H1 (cell line): ENCODE data around the gene ZBTB37. TPM values are rescaled to one million over a fixed set of nuclear protein-coding genes. Genes with fewer than 3 reads are reported as not detected.

Experiments used
- CTCF ChIA-PET: fragments of 300-600 bp; sonication (Branson Sonifier 250); formaldehyde crosslinking; loops from one replicate; lab custom pipeline; 2021; ENCODE audit not compliant: partially characterized antibody; lab: Charles Lee
- POLR2A ChIA-PET: fragments of 300-600 bp; sonication (Branson Sonifier 250); formaldehyde crosslinking; loops from one replicate; lab custom pipeline; 2021; ENCODE audit warnings: inconsistent platforms; ENCODE audit not compliant: partially characterized antibody; lab: Charles Lee
- DNase-seq, 2 experiments: peaks; one replicate each; pipeline versions ENCODE4 v3.0.0 to v3.0.0-alpha.2; 2010 to 2022; ENCODE audit warnings: low spot score in 2 of 2, low read depth in 1 of 2, mixed read lengths in 1 of 2
- FAIRE-seq: peaks from 2 replicates; lab custom pipeline; 2011; peaks lifted over from hg19 to GRCh38; lab: Jason Lieb, UNC
- H2AFZ ChIP-seq: 2 replicates; pipeline ENCODE4 v1.8.1; 2012; ENCODE audit warnings: low read length, inconsistent platforms
- H2AK5ac ChIP-seq: 2 replicates; pipeline ENCODE4 v1.6.1; 2013; ENCODE audit warnings: low read depth, low read length
- H2BK120ac ChIP-seq: replicated peaks from 2 replicates; pipeline ENCODE3; 2013; ENCODE audit warnings: low read depth, low read length, inconsistent platforms
- H2BK12ac ChIP-seq: 2 replicates; pipeline ENCODE4 v1.6.1; 2013; ENCODE audit warnings: low read depth, low read length
- H2BK15ac ChIP-seq: 2 replicates; pipeline ENCODE4 v1.6.1; 2013; ENCODE audit warnings: low read length
- H2BK20ac ChIP-seq: 2 replicates; pipeline ENCODE4 v1.6.1; 2013; ENCODE audit warnings: low read length
- H2BK5ac ChIP-seq: 2 replicates; pipeline ENCODE4 v1.6.1; 2013; ENCODE audit warnings: low read depth, low read length
- H3K14ac ChIP-seq: 2 replicates; pipeline ENCODE4 v1.6.1; 2013; ENCODE audit warnings: inconsistent platforms; ENCODE audit not compliant: insufficient read length
- H3K18ac ChIP-seq: 2 replicates; pipeline ENCODE4 v1.6.1; 2013; ENCODE audit warnings: low read length; ENCODE audit errors: extremely low read depth
- H3K23ac ChIP-seq: 2 replicates; pipeline ENCODE4 v1.6.1; 2013; ENCODE audit warnings: inconsistent platforms; ENCODE audit not compliant: insufficient read length
- H3K23me2 ChIP-seq: 2 replicates; pipeline ENCODE4 v1.6.1; 2013; ENCODE audit warnings: low read depth, low read length
- H3K27ac ChIP-seq: 2 replicates; pipeline ENCODE4 v1.6.1; 2011; ENCODE audit warnings: low read depth, low read length, inconsistent platforms
- H3K27me3 ChIP-seq, 4 experiments: replicated peaks in 1 of 4; 1 replicate in 1 of 4; 2 replicates in 3 of 4; pipeline versions ENCODE4 v1.6.1 to v1.8.1; 2011 to 2013; ENCODE audit warnings: low read length in 3 of 4, mild to moderate bottlenecking in 3 of 4, inconsistent platforms in 2 of 4, mixed read lengths in 2 of 4, moderate library complexity in 1 of 4; ENCODE audit not compliant: control insufficient read depth in 3 of 4, insufficient read depth in 3 of 4; ENCODE audit errors: extremely low read depth in 1 of 4
- H3K36me3 ChIP-seq, 4 experiments: 2 replicates each; pipeline versions ENCODE4 v1.6.1 to v1.8.1; 2011 to 2013; ENCODE audit warnings: mild to moderate bottlenecking in 4 of 4, low read length in 3 of 4, moderate library complexity in 2 of 4, control low read depth in 1 of 4, inconsistent platforms in 1 of 4; ENCODE audit not compliant: insufficient read depth in 4 of 4, control insufficient read depth in 2 of 4
- H3K4ac ChIP-seq: replicated peaks from 2 replicates; pipeline ENCODE3; 2013; ENCODE audit warnings: low read length, low read depth, mixed read lengths, inconsistent platforms; ENCODE audit not compliant: insufficient read length
- H3K4me1 ChIP-seq, 4 experiments: replicated peaks in 1 of 4; 1 replicate in 1 of 4; 2 replicates in 3 of 4; pipeline versions ENCODE4 v1.6.1 to v1.8.1; 2011 to 2013; ENCODE audit warnings: low read length in 3 of 4, inconsistent platforms in 2 of 4, mixed read lengths in 1 of 4; ENCODE audit not compliant: insufficient read depth in 4 of 4, control insufficient read depth in 3 of 4
- H3K4me2 ChIP-seq, 2 experiments: 2 replicates each; pipeline versions ENCODE4 v1.6.1 to v1.8.1; 2011 to 2013; ENCODE audit warnings: low read depth in 2 of 2, low read length in 2 of 2, control low read depth in 1 of 2, inconsistent platforms in 1 of 2, mild to moderate bottlenecking in 1 of 2; ENCODE audit not compliant: insufficient read depth in 1 of 2
- H3K4me3 ChIP-seq, 4 experiments: fragments of 200-600, 300-600 bp in 1 of 4; sonication (generic), shearing (Covaris generic), sonication (Bioruptor Twin) in 1 of 4; 2 replicates each; pipeline versions ENCODE4 v1.5.1 to v1.8.1; 2011 to 2016; ENCODE audit warnings: low read length in 4 of 4, low read depth in 3 of 4, control low read depth in 2 of 4, inconsistent platforms in 2 of 4, mild to moderate bottlenecking in 2 of 4, mixed read lengths in 1 of 4, moderate library complexity in 1 of 4; ENCODE audit not compliant: insufficient read depth in 2 of 4; ENCODE audit errors: extremely low read depth in 1 of 4
- H3K56ac ChIP-seq: replicated peaks from 2 replicates; pipeline ENCODE3; 2013; ENCODE audit warnings: low read depth, mild to moderate bottlenecking, mixed read lengths, low read length, inconsistent platforms; ENCODE audit not compliant: insufficient read length
- H3K79me1 ChIP-seq: 2 replicates; pipeline ENCODE4 v1.6.1; 2013; ENCODE audit warnings: low read depth, low read length, control low read depth
- H3K79me2 ChIP-seq, 2 experiments: 2 replicates each; pipeline versions ENCODE4 v1.6.1 to v1.8.1; 2012 to 2013; ENCODE audit warnings: low read length in 2 of 2, mild to moderate bottlenecking in 2 of 2, inconsistent platforms in 1 of 2; ENCODE audit not compliant: insufficient read depth in 2 of 2, control insufficient read depth in 1 of 2
- H3K9ac ChIP-seq, 4 experiments: replicated peaks in 1 of 4; 1 replicate in 1 of 4; 2 replicates in 3 of 4; pipeline versions ENCODE4 v1.6.1 to v1.8.1; 2011 to 2013; ENCODE audit warnings: low read depth in 3 of 4, low read length in 3 of 4, control low read depth in 2 of 4, mild to moderate bottlenecking in 2 of 4, moderate library complexity in 2 of 4, inconsistent platforms in 1 of 4; ENCODE audit errors: extremely low read depth in 1 of 4
- H3K9me3 ChIP-seq, 2 experiments: 2 replicates each; pipeline versions ENCODE4 v1.6.1 to v1.8.1; 2012 to 2013; ENCODE audit warnings: mild to moderate bottlenecking in 2 of 2, moderate library complexity in 2 of 2, control low read depth in 1 of 2, inconsistent platforms in 1 of 2, low read depth in 1 of 2, low read length in 1 of 2, mixed read lengths in 1 of 2; ENCODE audit not compliant: insufficient read depth in 2 of 2
- H4K20me1 ChIP-seq, 2 experiments: replicated peaks in 1 of 2; 2 replicates each; pipeline versions ENCODE3 to v1.8.1; 2011 to 2013; ENCODE audit warnings: inconsistent platforms in 2 of 2, low read length in 2 of 2, mild to moderate bottlenecking in 1 of 2; ENCODE audit not compliant: insufficient read depth in 2 of 2, control insufficient read depth in 1 of 2
- H4K5ac ChIP-seq: 2 replicates; pipeline ENCODE4 v1.6.1; 2013; ENCODE audit warnings: low read length, low read depth, mixed read lengths, inconsistent platforms; ENCODE audit not compliant: insufficient read length
- H4K8ac ChIP-seq: 2 replicates; pipeline ENCODE4 v1.8.0; 2013; ENCODE audit warnings: mild to moderate bottlenecking, moderate library complexity, low read length, inconsistent platforms; ENCODE audit not compliant: insufficient read depth; ENCODE audit errors: extremely low read depth
- H4K91ac ChIP-seq: replicated peaks from 2 replicates; pipeline ENCODE3; 2013; ENCODE audit warnings: low read length, mixed read lengths, inconsistent platforms; ENCODE audit not compliant: insufficient read length
- BACH1 ChIP-seq: IDR thresholded peaks from 2 replicates; pipeline ENCODE4 v1.6.1; 2012; ENCODE audit warnings: low read length, improper control_type of control experiment
- CBX8 ChIP-seq: fragments of 300-800, 300-1000 bp; sonication (generic); IDR thresholded peaks from 2 replicates; pipeline ENCODE4 v1.7.1; 2016; ENCODE audit warnings: low read depth, low read length, borderline replicate concordance
- CHD2 ChIP-seq: IDR thresholded peaks from 2 replicates; pipeline ENCODE4 v1.6.1; 2012; ENCODE audit warnings: low read length, improper control_type of control experiment
- JUN ChIP-seq: IDR thresholded peaks from 2 replicates; pipeline ENCODE4 v1.6.1; 2011; ENCODE audit warnings: low read depth, mild to moderate bottlenecking, improper control_type of control experiment, low read length
- POU5F1 ChIP-seq: IDR thresholded peaks from 2 replicates; pipeline ENCODE4 v1.6.1; 2011; ENCODE audit warnings: low read depth, mild to moderate bottlenecking, low read length, moderate library complexity
- SIX5 ChIP-seq: IDR thresholded peaks from 2 replicates; pipeline ENCODE4 v1.6.1; 2011; ENCODE audit warnings: mild to moderate bottlenecking, low read depth, low read length
- TBP ChIP-seq: IDR thresholded peaks from 2 replicates; pipeline ENCODE4 v1.6.1; 2011; ENCODE audit warnings: low read depth, low read length, improper control_type of control experiment
- WGBS, 2 experiments: shearing (Covaris generic) in 1 of 2; methylation state at CpG; one replicate each; pipeline versions ENCODE4 v1.1.6 to v1.1.7; 2013 to 2015; ENCODE audit warnings: low lambda C conversion rate in 2 of 2, mixed read lengths in 2 of 2, inconsistent platforms in 1 of 2, low coverage in 1 of 2, missing lambda C conversion rate in 1 of 2; ENCODE audit not compliant: insufficient replicate concordance in 2 of 2, insufficient coverage in 1 of 2, insufficient read length in 1 of 2; ENCODE audit errors: extremely low coverage in 1 of 2, missing lambda C conversion rate in 1 of 2; 5-methylcytosine and 5-hydroxymethylcytosine counted together
- polyA plus RNA-seq, 7 experiments: library from polyadenylated mRNA; depleted of rRNA in 3 of 7; stranded (reverse) in 5 of 7; unstranded in 2 of 7; fragments of >200 nt in 5 of 7; fragments of 200-250 nt in 2 of 7; gene quantifications; 1 replicate in 5 of 7; 2 replicates in 1 of 7; 4 replicates in 1 of 7; pipeline versions ENCODE4 v1.2.1 to v1.2.3, GENCODE V29; 2011 to 2013; ENCODE audit warnings: missing spikeins in 2 of 7, mixed read lengths in 2 of 7
- total RNA-seq: library from RNA; stranded (reverse); fragmentation: NEBNext Ultra II Directional; extraction: Animal tissue kit (Norgen Biotek cat#: 25700); gene quantifications from 2 replicates; pipeline ENCODE4 v1.2.1, GENCODE V29; 2021
- TF ChIP-seq, protein P1 (sequence below): IDR thresholded peaks from 2 replicates; pipeline ENCODE4 v1.6.1; 2011; ENCODE audit warnings: low read length, improper control_type of control experiment
- TF ChIP-seq, protein P2 (sequence below), 3 experiments: IDR thresholded peaks; 1 replicate in 2 of 3; 2 replicates in 1 of 3; pipeline versions ENCODE4 v1.5.1 to v1.6.1; 2011; ENCODE audit warnings: low read length in 3 of 3, mild to moderate bottlenecking in 3 of 3, inconsistent platforms in 2 of 3, low read depth in 1 of 3, moderate library complexity in 1 of 3; ENCODE audit not compliant: insufficient read depth in 1 of 3; ENCODE audit errors: control extremely low read depth in 1 of 3

ZBTB37 gene
- total and polyA plus RNA-seq, 2 of the 8 experiments (the other 6 are each of a cell fraction or from before 2014, with no cell fraction given), result 1.7 to 12.5 TPM

DNA sequence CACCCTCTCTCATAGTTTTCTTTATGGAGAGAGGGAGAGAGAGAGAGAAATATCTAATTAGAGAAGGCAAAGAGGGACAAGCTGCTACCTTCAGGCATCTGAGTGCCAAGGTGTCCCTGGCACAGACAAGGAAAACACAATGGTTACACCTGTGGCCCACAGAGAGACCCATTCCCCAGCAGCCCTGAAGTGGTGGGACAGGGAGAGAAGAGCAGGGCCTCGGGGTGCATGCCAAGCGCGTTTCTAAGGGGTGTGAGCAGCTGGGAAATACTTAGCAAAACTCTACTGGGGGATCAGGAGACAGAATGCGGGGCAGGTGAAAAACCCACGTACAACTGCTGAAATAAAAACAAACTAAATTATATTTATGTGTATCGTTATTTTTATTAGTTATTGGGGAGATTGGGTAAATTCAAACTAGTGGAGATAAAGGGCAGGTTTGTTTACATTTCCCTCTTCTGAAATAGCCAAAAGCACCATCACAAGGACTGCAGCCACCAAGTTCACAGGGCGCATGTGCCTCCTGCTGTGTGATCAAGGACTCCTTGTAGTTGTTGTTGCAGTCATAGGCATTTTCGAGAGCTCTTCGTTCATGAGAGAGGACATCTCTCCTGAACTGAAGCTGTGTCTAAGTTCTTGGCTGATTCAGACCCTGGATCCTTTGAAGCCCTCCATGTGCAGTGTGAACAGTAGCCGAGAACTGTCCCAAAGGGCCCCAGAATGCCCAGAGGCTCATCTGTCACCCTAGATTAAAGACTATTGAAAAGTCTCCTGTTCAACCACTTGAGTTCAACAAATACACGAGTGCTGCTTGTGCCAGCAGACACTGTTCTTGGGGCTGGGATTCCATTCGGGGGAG lies 49.7 kb downstream of the ZBTB37 start:
- H2AK5ac ChIP-seq, result no peak overlapping the region
- TF ChIP-seq, protein P1, sequence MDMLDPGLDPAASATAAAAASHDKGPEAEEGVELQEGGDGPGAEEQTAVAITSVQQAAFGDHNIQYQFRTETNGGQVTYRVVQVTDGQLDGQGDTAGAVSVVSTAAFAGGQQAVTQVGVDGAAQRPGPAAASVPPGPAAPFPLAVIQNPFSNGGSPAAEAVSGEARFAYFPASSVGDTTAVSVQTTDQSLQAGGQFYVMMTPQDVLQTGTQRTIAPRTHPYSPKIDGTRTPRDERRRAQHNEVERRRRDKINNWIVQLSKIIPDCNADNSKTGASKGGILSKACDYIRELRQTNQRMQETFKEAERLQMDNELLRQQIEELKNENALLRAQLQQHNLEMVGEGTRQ, result no peak
- TF ChIP-seq JUN, result no peak
- no peak for TF ChIP-seq POU5F1
- no peak for TF ChIP-seq CBX8
- no peak for TF ChIP-seq SIX5
- TF ChIP-seq BACH1, result no peak
- TF ChIP-seq TBP, result no peak
- TF ChIP-seq, protein P2, sequence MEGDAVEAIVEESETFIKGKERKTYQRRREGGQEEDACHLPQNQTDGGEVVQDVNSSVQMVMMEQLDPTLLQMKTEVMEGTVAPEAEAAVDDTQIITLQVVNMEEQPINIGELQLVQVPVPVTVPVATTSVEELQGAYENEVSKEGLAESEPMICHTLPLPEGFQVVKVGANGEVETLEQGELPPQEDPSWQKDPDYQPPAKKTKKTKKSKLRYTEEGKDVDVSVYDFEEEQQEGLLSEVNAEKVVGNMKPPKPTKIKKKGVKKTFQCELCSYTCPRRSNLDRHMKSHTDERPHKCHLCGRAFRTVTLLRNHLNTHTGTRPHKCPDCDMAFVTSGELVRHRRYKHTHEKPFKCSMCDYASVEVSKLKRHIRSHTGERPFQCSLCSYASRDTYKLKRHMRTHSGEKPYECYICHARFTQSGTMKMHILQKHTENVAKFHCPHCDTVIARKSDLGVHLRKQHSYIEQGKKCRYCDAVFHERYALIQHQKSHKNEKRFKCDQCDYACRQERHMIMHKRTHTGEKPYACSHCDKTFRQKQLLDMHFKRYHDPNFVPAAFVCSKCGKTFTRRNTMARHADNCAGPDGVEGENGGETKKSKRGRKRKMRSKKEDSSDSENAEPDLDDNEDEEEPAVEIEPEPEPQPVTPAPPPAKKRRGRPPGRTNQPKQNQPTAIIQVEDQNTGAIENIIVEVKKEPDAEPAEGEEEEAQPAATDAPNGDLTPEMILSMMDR (IDR thresholded peaks at IDR 0.05; ENCODE audit: control extremely low read depth in 1 of 3, insufficient read depth in 1 of 3, low read depth in 1 of 3, low read length in 3 of 3), result no peak
- no peak for TF ChIP-seq CHD2

More for the DNA sequence above, 49.7 kb downstream of the ZBTB37 start:
- ChIA-PET CTCF (interaction anchor here (0.6 to 1.3 kb wide), 3 partner anchors 197 to 1170 kb away, joined by 3 read pairs; no protein-coding TSS in a partner anchor), POLR2A (interaction anchor here (1.1 to 2.8 kb wide), 3 partner anchors 50 to 57 kb away, joined by 3 to 14 read pairs (median 4); partner anchors contain the start of genes GAS5 and ZBTB37)
- no peak for DNase-seq
- Histone ChIP-seq H3K27ac (no peak overlapping the region), H3K14ac (no peak overlapping the region), H2BK5ac (no peak overlapping the region), H4K91ac (no peak overlapping the region), H3K4me3 (no peak overlapping the region), H3K9ac (no peak overlapping the region), H3K27me3 (no peaks in the 10 kb centered on the region), H2BK15ac (no peak overlapping the region), H3K4me1 (no peaks in the 10 kb centered on the region; a peak in 1 of 7 replicates), H4K20me1 (no peaks in the 10 kb centered on the region), H4K8ac (no peak overlapping the region), H2BK12ac (no peak overlapping the region), H3K79me1 (no peaks in the 10 kb centered on the region), H3K23me2 (no peaks in the 10 kb centered on the region), H3K36me3 (no peaks in the 10 kb centered on the region), H3K79me2 (no peaks in the 10 kb centered on the region), H3K18ac (no peak overlapping the region; the same call in 1 of the 2 replicates), H3K9me3 (no peaks in the 10 kb centered on the region), H4K5ac (no peak overlapping the region), H2AFZ (no peak overlapping the region), H3K4ac (no peak overlapping the region), H3K56ac (no peak overlapping the region), H3K4me2 (no peak overlapping the region), H2BK120ac (no peak overlapping the region), H3K23ac (no peak overlapping the region), H2BK20ac (no peak overlapping the region)
- WGBS, 2 experiments, result 92 to 100% methylated on average over 1 to 12 of the region's 12 CpGs
- FAIRE-seq, result no peak
